OCI-M2 (cell line): ENCODE results near the gene CKAP2L.
"Not testable (repeated sequence)": the region's sequence is repeated elsewhere in the genome, so short reads cannot be mapped to it uniquely, and the experiment has no call there.

Experiments
- DNase-seq: peaks from one replicate; lab custom pipeline; 2025; ENCODE audit not compliant: unreplicated experiment; lab: John Stamatoyannopoulos, UW

Gene CKAP2L

GRCh38 chr2:112728029-112728362 lies 36.4 kb downstream of the CKAP2L start:
- DNase-seq: peak; percentile 45

GRCh38 chr2:112727276-112728028 lies 37.0 kb downstream of the CKAP2L start:
- DNase-seq: no peak

- DNase-seq: peak; percentile 81
Measured at GRCh38 chr2:112726487-112727190, 37.8 kb downstream of the CKAP2L start.

- DNase-seq: no peak
Measured at GRCh38 chr2:112725545-112726457, 38.6 kb downstream of the CKAP2L start.

- DNase-seq: no peak
Measured at GRCh38 chr2:112724591-112725525, 39.6 kb downstream of the CKAP2L start.

DNA sequence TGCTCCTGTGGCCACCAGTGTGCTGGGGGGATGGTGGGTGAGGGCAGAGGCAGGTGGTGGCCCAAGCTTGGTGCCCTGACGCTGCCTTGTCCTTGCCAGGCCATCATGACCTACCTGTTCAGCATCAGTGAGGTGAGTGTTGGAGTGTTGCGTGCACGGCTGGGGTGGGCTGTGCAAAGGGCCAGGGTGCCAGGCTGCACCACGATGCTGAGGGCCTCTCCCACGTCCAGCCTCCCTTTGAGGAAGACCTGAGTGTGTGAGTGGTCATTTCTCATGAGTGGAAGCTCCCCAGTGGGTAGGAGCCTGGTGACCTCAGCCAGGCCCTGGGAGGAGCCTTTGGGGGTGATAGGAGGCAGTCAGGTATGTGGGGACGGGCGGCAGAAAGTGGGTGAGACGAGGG lies 40.4 kb downstream of the CKAP2L start:
- no peak for DNase-seq

- no peak for DNase-seq
Measured at GRCh38 chr2:112723547-112723940, 40.9 kb downstream of the CKAP2L start.

- no peak for DNase-seq
Measured at GRCh38 chr2:112722816-112723546, 41.4 kb downstream of the CKAP2L start.

GRCh38 chr2:112721819-112722522 lies 42.4 kb downstream of the CKAP2L start:
- DNase-seq: no peak

GRCh38 chr2:112720785-112721184 lies 43.6 kb downstream of the CKAP2L start, which contains the start of gene NT5DC4:
NT5DC4 (plus strand) TSS chr2:112721020; CDS start chr2:112721080, 60 bp downstream.
- DNase-seq: no peak

- DNase-seq: no peak
Measured at GRCh38 chr2:112718863-112719370, 45.5 kb downstream of the CKAP2L start.

DNA sequence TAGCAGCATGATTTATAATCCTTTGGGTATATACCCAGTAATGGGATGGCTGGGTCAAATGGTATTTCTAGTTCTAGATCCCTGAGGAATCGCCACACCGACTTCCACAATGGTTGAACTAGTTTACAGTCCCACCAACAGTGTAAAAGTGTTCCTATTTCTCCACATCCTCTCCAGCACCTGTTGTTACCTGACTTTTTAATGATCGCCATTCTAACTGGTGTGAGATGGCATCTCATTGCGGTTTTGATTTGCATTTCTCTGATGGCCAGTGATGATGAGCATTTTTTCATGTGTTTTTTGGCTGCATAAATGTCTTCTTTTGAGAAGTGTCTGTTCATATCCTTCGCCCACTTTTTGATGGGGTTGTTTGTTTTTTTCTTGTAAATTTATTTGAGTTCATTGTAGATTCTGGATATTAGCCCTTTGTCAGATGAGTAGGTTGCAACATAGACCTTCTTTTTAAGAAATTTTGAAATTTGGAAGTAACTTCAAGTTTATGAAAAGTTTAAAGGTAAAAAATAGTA lies 47.5 kb downstream of the CKAP2L start:
- not testable (repeated sequence) for DNase-seq

DNA sequence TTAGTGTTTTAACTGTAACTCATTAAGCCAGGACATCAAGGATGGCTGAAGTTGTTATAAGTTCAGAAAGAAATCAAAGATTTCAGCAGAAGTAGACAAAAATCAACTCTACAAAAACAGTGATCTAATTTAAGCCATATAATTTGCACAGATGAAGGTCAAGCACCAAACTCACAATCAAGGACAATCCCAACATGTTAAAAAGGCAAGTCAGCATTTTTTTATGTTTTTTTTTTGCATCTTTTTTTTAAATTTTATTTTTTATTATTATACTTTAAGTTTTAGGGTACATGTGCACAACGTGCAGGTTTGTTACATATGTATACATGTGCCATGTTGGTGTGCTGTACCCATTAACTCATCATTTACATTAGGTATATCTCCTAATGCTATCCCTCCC lies 48.3 kb downstream of the CKAP2L start:
- DNase-seq: not testable (repeated sequence)

- DNase-seq: no peak
Measured at GRCh38 chr2:112714836-112715631, 49.4 kb downstream of the CKAP2L start.

DNA sequence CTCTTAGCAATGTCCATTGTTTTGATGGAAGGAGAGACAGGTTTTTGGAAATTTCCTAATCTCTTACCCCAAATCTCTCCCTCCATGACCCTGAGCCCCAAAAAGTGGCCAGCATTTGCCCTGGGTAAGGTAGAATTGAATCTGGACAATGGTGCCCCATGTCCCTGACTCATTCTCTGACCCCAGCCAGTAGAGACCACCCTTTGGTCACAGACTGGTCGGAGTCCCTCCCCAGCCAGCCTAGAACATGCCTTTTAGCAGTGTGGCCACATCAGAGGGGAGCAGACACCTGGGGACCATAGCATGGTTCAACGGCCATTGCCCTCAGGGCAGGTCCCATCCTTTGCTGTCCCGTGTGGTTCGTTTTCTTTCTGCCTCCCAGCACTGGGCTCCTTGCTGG lies 50.1 kb downstream of the CKAP2L start:
- DNase-seq: no peak

DNA sequence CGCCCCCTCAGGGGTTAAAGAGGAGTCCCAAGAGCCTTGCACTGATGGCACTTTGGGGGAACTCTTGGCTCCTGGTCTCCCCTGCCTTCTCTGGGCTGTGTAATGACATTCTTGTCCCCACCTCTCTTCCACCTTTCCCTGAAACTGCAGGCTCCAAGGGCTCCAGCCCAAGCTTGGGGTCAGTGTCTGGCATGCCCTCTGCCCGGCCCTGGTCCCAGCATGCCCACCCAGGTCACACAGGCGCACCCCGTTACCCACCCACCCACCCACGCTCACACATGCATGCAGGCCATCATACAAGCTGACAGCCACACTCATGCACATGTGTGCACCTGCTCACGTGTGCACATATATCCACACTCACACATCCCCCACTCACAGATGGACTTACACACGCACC lies 50.5 kb downstream of the CKAP2L start:
- no peak for DNase-seq

DNA sequence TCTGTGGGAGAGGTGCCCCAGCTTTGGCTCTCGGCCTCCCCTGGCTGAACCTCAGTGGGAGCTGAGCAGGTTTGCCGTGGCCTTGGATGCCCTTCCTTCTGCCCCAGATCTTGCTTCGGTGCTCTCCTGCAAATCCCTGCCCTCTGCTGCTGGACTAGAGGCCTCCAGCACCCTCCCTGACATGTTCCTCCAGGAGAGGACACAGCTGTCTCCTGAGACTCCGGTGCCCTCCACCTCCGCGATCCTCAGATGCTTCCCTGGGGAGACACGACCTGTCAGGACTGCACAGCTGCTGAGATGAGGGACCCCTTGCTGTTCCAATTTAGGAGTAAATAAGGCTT lies 50.9 kb downstream of the CKAP2L start:
- no peak for DNase-seq
